ENCODE results near the gene NUP107. TPM values are rescaled to one million over a fixed set of nuclear protein-coding genes. Genes with fewer than 3 reads are reported as not detected.

The NUP107 gene
- total and polyA plus RNA-seq, 11 donors: 10.4 to 27.0 (median 20.5) TPM

- Histone ChIP-seq H3K27me3 (no peaks in the 10 kb centered on the region), H3K36me3 (peaks cover 0 to 6% (median 0%) of the 10 kb centered on the region in 9 donors), H3K4me1 (peaks cover 0 to 18% (median 0%) of the 10 kb centered on the region in 12 donors), H3K4me3 (no peak overlapping the region), H3K27ac (no peak overlapping the region), H3K9me3 (no peaks in the 10 kb centered on the region)
- intact Hi-C loops (cut with DNase I): loop anchor here in 1 of 10 donors (10.0 kb wide), 1 partner anchor 56 kb away; the partner anchor contains the start of gene RAP1B
- 88 to 97% (median 92%) methylated on average over 4 of the region's 4 CpGs for WGBS, 4 donors
- DNase-seq (no peak), ATAC-seq (no peak)
- TF ChIP-seq POLR2A (IDR thresholded peaks at IDR 0.05) (no peak), CTCF (IDR thresholded peaks at IDR 0.05) (no peak)
These were observed 15.6 kb upstream of the NUP107 start for GRCh38 chr12:68671179-68671578.

- TF ChIP-seq CTCF (IDR thresholded peaks at IDR 0.05) (no peak), POLR2A (IDR thresholded peaks at IDR 0.05) (no peak)
- peaks cover 0 to 16% (median 0%) of the 10 kb centered on the region in 12 donors for H3K4me1 ChIP-seq
- peak overlapping the region in 1 of 12 donors; percentile 60 for H3K27ac ChIP-seq
- H3K36me3 ChIP-seq: no peaks in the 10 kb centered on the region
- no peaks in the 10 kb centered on the region for H3K27me3 ChIP-seq
- 82 to 88% (median 87%) methylated on average over 4 of the region's 4 CpGs for WGBS, 4 donors
- intact Hi-C loops (cut with DNase I): loop anchor here in 1 of 10 donors (10.0 kb wide), 1 partner anchor 59 kb away; the partner anchor contains the start of gene RAP1B
- no peak for DNase-seq
- H3K4me3 ChIP-seq: no peak overlapping the region
- no peak for ATAC-seq
- no peaks in the 10 kb centered on the region for H3K9me3 ChIP-seq
These were observed 13.0 kb upstream of the NUP107 start for GRCh38 chr12:68673788-68674187.

DNA sequence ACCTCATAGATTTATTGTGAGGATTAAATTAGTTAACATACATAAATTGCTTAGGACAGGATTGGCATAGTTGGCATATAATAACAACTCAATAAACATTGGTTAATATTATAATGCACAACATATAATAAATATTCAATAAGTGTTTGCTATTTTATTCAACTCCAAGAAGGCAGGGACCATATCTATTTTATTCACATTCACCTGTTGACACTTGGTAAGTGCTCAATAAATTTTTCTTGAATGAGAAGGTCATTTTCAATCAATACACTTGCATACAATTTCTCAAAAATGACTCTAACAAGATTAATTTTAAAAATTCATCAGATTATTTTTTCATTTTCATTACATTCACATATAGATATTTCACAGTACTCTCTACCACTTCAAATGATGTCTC, 12.4 kb upstream of the NUP107 start:
- peak overlapping the region in 1 of 12 donors; percentile 60 for H3K27ac ChIP-seq

More for the DNA sequence above, 12.4 kb upstream of the NUP107 start:
- ATAC-seq (no peak), DNase-seq (no peak)
- Histone ChIP-seq H3K4me3 (no peak overlapping the region), H3K36me3 (no peaks in the 10 kb centered on the region), H3K4me1 (peaks cover 0 to 16% (median 0%) of the 10 kb centered on the region in 12 donors), H3K27me3 (no peaks in the 10 kb centered on the region), H3K9me3 (no peaks in the 10 kb centered on the region)
- intact Hi-C loops (cut with DNase I): loop anchor here in 1 of 10 donors (10.0 kb wide), 1 partner anchor 60 kb away; the partner anchor contains the start of gene RAP1B
- TF ChIP-seq CTCF (IDR thresholded peaks at IDR 0.05): no peak
- TF ChIP-seq POLR2A (IDR thresholded peaks at IDR 0.05): no peak
